SK-N-MC (cell line): Measurements from ENCODE around the gene ZBTB25.

ENCODE experiments used
- EZH2 ChIP-seq: fragments of 200-600 bp; sonication (generic); IDR thresholded peaks from one replicate; pipeline ENCODE4 v1.6.1; 2017; ENCODE audit warnings: antibody characterized with exemption
- POLR2AphosphoS5 ChIP-seq: IDR thresholded peaks from 2 replicates; pipeline ENCODE4 v1.6.1; 2012; ENCODE audit warnings: mild to moderate bottlenecking, low read depth, low read length, borderline replicate concordance

DNA sequence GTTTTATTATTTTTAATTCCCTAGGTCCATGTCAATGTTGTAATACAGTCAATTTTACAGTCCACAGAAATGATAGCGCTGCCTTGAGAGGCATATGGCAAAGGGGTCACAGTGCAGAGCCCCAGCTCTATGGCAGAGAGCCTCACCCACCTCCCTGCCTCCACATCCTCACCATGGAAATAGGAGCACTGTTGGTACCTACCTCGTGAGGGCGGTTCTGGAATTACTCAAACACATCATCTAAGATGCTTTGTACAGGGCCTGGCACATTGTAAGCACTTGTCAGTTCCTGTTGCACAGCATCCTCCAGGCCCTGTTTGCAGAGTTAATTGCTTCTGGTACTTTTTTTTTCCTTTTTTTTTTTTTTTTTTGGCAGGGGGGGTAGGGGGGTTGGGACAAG is 42.4 kb downstream of the ZBTB25 start:
- TF ChIP-seq POLR2AphosphoS5 (no peak), EZH2 (no peak)
